Measurements from ENCODE around the gene RPUSD1.

DNA sequence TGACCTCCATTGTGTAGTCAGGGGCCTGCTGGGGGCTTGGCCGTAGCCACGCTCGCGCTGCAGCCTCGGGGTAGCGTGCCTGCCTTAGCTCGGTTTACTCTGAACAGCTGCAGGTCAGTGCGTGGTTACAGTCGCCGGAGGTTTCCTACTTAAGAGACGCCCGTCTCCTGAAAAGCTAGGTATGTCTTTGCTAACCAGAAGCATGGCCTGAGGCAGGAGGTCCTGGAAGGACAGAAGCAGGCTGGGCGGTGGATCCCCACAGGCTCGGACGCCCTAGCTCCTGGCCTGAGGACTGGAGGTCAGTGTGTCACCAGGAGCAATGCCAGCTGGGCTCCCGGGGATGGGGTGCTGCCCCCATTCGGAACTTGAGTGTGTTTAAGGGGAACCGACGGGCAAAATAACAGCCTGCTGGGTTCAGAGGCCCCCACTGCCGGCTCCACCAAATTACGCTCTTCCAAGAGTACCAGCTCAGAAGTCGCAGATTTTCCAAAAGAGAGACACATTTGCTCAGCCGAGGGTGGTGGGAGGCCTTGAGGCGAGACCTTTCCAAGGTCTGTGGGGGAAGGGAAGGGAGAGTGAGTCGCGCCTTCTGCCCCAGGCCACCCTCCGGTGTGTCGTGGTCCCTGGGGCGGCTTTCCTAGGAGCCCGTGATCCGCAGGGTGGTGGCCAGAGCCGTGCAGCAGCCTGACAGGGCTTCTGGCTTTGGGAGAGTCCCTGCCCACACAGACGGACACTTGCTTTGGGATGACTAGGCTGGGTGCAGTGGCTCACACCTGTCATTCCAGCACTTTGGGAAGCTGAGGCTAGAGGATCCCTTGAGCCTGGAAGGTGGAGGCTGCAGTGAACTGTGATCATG lies 16.2 kb upstream of the RPUSD1 start:
- TF ChIP-seq POLR2AphosphoS5 (IDR thresholded peaks at IDR 0.05) (no peak), EP300 (IDR thresholded peaks at IDR 0.05; ENCODE audit: low read depth) (no peak)
- TF ChIP-seq, protein P1, sequence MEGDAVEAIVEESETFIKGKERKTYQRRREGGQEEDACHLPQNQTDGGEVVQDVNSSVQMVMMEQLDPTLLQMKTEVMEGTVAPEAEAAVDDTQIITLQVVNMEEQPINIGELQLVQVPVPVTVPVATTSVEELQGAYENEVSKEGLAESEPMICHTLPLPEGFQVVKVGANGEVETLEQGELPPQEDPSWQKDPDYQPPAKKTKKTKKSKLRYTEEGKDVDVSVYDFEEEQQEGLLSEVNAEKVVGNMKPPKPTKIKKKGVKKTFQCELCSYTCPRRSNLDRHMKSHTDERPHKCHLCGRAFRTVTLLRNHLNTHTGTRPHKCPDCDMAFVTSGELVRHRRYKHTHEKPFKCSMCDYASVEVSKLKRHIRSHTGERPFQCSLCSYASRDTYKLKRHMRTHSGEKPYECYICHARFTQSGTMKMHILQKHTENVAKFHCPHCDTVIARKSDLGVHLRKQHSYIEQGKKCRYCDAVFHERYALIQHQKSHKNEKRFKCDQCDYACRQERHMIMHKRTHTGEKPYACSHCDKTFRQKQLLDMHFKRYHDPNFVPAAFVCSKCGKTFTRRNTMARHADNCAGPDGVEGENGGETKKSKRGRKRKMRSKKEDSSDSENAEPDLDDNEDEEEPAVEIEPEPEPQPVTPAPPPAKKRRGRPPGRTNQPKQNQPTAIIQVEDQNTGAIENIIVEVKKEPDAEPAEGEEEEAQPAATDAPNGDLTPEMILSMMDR (IDR thresholded peaks at IDR 0.05): no peak

All from transverse colon (tissue), 4 donors.